GM18498 (cell line): ENCODE data around the gene CUEDC1.

Source experiments
- ATAC-seq: cut with Tn5 transposase; IDR thresholded peaks from one replicate; pipeline ENCODE4 v1.9.1; 2021; ENCODE audit warnings: mild to moderate bottlenecking, moderate library complexity; ENCODE audit not compliant: unreplicated experiment

Gene CUEDC1

GRCh38 chr17:57918017-57918895 lies 37.0 kb downstream of the CUEDC1 start:
- no peak for ATAC-seq

- no peak for ATAC-seq
Measured at GRCh38 chr17:57916925-57917858, 38.0 kb downstream of the CUEDC1 start.

DNA sequence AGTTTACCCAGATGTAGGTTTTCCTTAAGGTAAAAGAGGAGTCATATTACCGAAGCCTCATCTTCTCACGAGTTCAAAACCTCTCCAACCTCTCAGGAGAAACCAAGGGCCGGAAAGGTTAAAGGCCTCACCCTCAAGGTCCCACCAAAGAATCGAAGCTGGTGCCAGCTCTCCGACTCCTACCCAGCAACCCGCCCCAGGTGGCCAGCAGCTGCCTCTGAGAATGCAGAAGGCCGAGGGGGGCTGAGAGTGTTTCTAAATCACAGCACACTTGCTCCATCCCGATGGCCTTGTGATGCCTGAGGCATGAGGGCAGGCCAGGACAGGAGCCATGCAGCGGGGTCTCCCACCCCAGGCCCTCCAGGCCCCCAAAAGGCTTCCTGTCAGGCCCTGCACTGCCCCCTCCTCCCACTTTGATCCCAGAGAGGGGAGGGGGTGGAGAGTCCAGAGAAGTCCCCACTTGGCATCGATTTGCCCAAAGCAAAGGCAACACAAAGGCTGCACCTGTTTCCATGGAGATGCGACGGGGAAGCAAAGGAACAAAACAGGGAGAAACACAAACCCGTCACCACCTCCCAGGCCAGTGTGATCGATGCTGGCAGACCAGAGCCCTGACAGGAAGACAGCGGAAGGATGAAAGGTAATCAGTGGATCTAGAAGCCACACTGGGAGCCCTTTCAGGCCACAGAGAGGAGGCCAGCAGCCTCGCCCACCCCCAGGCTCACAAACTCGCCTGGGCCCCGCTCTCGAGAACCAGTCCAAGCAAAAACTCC lies 39.0 kb downstream of the CUEDC1 start:
- ATAC-seq, result no peak

GRCh38 chr17:57915544-57915943 lies 39.7 kb downstream of the CUEDC1 start:
- no peak for ATAC-seq

DNA sequence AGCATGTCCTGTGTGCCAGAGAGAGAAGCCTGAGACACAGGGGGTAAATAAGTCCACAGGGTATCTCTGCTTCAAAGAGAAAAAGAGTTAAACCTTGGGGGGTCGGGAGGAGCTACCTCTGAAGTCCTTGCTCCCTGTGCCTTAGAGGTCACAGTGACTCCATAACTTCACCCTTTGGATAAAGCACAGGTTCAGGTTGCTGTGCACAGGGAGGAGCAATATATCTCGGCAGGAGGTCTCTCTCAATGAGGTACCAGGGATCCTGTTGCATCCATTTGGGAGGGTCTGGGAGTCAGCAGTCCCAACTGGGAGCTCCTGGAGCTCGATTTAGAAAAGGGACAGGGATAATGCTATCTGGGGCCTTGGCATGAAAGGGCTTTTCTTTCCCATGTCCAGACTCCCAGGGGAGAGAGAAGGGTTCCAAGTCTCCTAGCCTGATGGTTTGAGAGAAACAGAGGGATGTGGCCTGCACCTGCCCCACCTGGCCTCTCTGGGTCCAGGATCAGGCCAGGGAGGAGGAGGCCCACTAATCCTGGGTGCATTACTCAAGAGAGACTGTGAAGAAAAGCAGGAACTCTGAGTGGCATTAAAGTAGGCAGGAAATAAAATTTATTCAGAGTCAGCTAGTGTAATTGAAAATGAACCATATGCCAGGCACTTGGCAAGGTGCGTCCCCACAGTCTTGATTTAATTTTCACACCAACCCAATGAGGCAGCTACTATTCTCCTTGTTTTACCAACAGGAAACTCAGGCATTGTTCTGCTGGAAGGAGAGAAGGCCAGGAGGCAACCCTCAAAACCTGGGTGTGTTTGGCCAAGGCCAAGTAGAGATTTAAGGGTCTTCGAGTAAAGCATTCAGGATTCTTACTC lies 40.7 kb downstream of the CUEDC1 start:
- ATAC-seq, result no peak

GRCh38 chr17:57913575-57914272 lies 41.5 kb downstream of the CUEDC1 start:
- no peak for ATAC-seq

DNA sequence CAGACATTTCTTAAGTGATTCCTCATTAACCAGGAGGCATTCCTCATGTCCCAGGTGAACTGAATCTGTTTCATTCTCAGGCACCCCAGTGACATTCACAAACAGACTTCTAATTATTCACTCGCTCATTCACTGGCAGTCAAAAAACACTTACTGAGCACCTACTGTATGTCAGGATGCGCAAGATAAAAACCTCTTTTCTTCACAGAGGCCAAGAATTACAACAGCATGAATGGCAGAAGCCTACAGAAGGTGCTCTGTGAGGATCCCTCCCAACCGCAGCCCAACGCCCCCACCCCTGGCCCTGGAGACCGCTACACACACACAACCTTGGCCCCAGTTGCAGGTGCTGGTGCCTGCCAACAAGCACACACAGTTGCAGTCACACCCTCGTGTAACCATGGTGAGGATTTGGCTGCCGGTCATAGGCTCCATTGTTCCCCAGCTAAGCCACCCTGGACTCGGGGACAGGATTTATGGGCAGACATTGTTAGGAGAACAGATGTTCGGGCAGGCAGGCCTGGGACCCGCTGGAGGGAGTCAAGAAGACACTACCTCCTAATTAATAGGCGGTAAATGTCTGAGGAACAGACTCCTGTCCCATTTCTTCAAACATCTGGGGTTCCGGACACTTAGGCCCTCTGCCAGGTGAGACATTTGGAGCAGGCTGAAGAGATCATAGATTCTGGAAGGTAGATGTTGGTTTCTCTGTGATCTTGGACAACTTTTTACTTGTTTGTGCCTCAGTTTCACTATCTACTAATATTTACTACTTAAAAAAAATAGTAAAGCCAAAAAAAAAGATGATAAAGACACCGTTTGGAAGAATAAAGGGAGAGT lies 43.2 kb downstream of the CUEDC1 start:
- no peak for ATAC-seq

DNA sequence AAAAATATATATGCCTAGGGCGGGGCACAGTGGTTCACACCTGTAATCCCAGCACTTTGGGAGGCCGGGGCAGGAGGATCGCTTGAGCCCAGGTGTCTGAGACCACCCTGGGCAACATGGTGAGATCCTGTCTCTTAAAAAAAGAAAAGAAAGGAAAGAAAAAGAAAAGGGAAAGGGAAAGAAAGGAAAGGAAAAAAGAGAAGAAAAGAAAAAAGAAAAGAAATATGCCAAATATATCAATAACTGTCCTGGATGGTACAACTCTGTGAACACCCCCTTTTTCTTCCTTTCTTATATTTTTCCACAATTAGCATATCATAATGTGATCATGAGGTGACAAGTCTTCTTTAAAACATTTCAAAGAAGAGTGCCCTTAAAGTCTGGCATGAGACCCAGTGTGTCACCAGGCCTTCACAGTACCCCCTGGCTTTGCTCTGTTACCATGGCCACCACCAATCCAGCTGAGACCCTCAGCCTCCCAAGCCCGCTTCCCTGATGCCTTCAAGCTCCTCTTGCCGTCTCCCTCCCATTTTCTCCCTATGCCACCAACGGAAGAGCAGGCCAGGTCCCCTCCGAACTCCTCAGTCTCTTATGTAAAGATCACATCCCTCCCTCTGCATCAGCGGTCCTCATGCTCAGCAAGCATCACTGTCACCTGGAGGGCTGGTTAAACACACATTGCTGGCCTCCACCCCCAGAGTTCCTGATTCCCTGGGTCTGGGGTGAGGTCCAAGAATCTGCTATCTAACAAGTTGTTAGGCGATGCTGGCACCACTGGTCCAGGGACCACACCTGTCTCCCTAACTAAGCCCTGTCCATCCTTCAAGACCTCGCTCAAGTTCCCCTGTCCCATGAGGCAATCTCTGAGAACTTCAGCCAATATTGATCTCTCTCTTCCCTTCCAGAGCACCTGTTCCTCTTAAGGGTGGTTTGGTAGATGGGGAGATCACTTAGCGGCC lies 44.5 kb downstream of the CUEDC1 start:
- no peak for ATAC-seq

- ATAC-seq, result no peak
Measured at GRCh38 chr17:57909551-57909950, 45.7 kb downstream of the CUEDC1 start.

- ATAC-seq, result no peak
Measured at GRCh38 chr17:57908278-57908677, 46.9 kb downstream of the CUEDC1 start.

DNA sequence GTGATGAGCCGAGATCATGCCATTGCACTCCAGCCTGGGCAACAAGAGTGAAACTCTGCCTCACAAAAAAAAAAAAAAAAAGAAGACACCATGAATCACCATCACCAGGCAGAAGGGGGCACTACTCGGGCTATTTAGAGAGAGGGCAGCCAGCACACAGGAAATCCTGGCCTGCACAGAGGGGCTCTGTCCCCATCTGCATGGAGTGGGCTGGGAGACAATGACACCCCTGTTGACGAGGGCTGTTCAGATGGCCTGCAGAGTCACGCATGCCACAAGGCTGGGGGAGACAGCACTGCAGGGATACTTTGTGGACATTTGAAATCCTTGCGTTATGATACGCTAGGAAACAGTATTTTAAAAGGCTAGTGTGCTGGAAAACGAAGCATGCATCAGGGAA lies 48.3 kb downstream of the CUEDC1 start:
- ATAC-seq, result no peak

DNA sequence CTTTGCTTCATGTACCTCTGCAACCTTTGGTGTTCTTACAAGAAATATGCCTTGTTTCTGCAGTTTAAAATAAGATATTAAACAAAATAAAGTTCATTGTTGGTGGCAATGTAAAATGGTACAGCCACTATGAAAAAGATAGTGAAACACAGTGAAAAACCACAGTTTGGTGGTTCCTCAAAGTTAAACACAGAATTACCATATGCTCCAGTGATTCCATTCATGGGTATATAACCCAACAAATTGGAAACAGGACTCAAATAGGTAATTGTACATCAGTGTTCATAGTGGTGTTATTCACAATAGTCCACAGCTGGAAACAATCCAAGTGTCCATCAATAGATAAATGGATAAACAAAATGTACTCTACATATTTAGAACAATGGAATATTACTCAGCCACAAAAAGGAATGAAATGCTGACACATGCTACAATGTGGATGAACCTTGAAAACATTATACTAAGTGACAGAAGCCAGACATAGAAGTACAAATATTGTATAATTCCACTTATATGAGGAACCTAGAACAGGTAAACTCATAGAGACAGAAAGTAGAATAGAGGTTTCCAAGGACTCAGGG lies 49.2 kb downstream of the CUEDC1 start:
- no peak for ATAC-seq

DNA sequence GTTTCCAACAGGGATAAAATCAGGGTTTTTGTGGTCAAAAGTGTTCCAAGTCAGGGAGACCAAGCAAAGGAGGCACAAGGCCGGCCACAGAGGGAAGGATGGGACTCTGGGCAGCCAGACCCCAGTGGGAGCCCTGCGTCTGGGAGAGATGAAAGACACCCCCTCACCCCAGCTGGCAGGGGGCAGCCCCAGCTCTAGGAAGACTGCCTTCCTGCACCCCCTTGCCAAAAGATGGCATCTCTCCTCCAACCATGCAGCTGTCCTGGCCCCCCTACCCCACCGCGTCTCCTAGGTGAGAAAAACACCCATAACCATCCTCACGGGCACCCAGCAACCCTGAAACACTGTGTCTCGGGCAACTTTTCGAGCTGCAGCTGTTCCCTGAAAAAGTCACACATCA lies 51.3 kb downstream of the CUEDC1 start:
- no peak for ATAC-seq

DNA sequence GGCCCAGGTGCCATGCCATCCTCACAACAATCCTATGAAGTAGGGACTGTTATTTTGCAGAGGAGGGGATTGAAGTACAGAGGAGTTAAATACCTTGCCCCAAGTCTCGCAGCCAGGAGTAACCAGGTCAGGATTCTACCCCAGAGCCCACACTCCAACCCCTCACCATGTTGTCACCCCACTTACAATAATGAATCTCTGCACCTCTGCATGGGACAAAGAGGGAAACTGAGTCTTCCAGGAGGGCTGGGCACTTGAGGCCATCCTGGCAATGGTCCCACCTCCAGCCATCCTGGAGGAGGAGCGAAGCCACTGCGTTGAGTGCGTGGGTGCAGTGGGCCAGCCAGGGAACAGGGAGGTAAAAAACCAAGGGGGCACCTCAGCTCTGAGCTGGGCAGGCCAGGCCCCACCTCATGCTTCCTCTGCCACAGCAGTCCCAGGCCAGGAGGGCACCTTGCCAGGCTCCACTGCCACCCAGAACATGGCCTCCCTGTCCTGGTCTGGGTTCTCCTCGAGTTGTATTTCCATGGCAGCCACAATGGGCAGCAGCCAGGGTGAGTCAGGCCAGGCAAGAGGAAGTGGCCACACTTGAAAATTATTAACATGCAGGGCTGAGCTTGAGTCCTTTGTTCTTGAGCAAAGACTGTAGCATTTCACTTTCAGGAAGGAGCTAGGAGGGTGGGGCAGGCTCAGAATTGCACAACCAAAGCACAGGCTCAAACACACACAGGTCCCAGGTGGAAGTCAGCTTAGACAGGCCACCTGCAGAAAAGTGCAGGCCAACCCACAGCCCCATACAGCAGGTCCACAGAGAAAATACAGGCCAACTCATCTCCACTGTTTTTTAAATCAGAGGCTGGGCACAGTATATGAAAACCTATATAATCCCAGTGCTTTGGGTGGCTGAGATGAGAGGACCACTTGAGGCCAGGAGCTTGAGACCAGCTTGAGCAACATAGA lies 52.1 kb downstream of the CUEDC1 start:
- peak; percentile 54 for ATAC-seq

DNA sequence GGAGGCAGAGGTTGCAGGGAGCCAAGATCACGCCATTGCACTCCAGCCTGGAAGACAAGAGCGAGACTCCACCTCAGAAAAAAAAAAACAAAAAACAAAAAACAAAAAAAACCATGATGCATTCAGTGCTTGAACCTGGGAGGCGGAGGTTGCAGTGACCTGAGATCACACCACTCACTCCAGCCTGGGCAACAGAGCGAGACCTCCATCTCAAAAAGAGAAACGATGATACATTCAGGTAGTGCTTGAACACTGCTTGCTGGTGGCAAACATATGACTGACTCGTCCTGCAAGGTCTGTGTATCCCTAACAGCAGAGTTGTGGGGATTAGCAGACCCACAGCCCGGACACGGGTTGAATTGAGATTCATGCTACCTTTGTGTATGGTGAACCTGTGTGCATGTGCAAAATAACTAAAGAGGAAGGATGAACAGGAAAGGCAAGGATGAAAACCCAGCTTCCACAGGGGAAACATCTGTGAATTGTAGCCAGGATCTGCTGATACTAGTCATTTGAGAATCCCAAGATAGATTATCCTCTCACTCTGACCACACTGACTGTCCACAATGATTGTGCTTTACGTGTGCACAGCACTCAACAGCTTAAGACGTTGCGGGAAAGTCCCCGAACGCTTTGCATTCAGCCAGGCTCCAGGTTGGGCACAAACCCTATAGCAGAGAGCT lies 53.0 kb downstream of the CUEDC1 start:
- ATAC-seq, result peak; percentile 54
